HG03469 (cell line): Measurements from ENCODE around the gene CNTF.

Experiments used
- ATAC-seq: cut with Tn5 transposase; IDR thresholded peaks from one replicate; pipeline ENCODE4 v1.9.1; 2021; ENCODE audit warnings: mild to moderate bottlenecking, moderate library complexity, moderate number of reproducible peaks; ENCODE audit not compliant: unreplicated experiment

Gene CNTF

GRCh38 chr11:58606930-58607714 is 15.3 kb upstream of the CNTF start:
- ATAC-seq: no peak

DNA sequence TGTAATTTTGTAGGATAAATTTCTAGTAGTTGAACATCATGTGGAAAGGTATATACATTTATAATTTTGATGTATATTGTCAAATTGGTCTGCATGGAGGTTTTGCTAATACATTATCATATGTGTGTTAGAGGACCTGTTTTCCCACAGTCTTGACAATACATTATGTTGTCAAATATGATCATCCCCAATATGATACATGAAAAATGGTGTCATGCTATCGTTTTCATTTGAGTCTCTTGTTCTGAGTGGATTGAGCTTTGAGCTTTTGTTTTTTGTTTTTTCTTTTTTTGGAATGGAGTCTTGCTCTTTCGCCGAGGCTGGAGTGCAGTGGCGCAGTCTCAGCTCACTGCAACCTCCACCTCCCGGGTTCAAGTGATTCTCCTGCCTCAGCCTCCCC is 14.1 kb upstream of the CNTF start:
- no peak for ATAC-seq

- ATAC-seq: no peak
Measured at GRCh38 chr11:58609723-58610122, 12.7 kb upstream of the CNTF start.

DNA sequence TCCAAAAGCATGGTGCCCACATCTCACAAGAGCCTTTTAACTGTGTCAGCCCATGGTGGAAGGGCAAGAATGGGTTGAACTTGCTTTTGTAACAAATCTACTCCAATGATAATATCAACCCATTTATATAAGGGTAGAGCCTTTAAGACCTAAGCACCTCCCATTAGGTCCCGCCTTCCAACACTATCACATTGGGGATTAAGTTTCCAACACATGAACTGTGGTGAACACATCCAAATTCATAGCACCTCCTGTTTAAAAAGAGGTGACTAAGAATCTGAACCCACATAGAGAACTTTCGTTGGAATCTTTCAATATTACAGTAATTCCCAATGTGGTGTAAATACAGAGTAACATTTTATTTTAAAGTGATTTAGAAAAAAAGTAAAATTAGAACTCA is 9.2 kb upstream of the CNTF start:
- no peak for ATAC-seq

- no peak for ATAC-seq
Measured at GRCh38 chr11:58615559-58615958, 6.9 kb upstream of the CNTF start.

- ATAC-seq: no peak
Measured at GRCh38 chr11:58616594-58616993, 5.9 kb upstream of the CNTF start.

- ATAC-seq: no peak
Measured at GRCh38 chr11:58617976-58618557, 4.4 kb upstream of the CNTF start.

GRCh38 chr11:58621586-58622262 is 741 bp upstream of the CNTF start:
- no peak for ATAC-seq

DNA sequence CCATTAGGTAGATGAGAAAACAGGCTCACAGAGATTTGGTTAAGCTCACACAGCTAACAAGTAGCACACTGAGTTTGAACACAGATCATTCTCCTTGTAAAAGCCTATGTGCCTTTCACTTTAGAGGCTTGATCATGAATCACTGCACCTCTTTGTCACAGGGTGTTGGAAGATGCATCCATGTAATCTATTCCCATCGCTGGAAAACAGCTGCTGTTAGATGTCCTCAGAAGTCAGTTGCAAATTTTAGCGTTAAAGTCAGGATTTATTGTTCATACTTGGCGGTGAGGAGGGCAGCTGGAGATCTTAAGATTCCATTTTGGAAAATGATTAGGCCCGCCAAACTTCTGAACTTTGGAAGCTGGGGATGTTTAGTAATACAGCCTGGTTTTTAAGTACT is 2.6 kb downstream of the CNTF start:
- no peak for ATAC-seq

- no peak for ATAC-seq
Measured at GRCh38 chr11:58625826-58626460, 3.5 kb downstream of the CNTF start.

DNA sequence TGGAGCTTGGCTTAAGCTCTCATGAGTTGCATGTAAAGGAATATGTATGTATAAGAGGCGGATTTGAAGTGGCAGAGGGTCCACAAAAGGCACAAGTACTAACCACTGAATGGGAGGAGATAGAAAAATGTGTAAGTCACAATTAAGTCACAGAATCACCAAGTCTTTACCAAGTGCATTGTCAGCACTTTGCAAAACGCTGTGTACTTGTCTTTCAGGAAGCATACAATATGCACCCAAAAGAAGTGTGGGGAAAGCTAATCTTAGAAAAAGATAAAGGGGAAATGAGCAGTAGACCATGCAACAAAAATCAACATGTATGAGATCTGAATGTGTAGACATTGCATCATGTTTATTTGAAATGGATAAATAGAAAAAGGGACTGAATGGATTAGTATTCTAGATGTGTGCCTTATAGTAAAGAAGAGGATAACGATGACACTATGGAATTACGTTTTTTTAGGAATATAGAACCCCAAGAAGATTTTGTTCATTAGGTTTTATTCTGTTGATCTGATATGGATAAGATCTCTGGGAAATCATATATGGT is 4.5 kb downstream of the CNTF start:
- ATAC-seq: no peak

DNA sequence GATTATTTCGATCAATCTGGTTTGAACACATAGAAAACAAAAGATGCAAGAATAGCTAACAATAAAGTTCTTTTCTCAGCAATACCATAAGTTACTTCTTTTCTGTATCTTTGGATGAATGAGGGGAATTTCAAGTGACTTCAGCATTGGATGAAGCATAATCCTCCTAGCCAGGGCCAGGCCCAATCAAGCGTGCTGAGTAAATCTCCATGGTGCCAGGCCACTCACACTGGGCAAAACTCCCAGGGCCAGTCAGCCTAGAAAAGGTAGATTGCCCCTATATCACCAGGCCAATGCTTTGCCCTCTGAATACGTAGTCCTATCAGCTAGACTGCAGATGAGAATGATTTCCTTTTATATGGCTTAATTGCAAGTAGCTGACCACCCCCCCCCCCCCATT is 6.0 kb downstream of the CNTF start:
- ATAC-seq: no peak

GRCh38 chr11:58629857-58630256 is 7.4 kb downstream of the CNTF start:
- no peak for ATAC-seq

DNA sequence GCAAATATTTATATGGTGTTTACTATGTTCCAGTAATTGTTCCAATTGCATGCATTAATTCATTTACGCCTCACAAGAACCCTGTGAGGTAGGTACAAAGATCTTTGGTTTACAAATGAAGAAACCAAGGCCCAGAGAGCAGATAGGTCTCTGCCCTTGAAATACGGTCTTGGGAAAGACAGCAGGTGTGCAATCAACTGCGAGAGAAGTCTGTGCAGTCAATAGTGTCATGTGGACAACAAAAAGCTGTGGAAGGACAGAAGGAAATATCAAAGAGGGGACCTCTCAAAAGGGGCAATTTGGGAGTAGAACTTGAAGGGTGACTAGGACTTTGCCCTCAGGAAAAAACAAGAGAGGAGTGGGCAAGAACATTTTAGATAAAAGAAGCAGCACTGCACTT is 8.9 kb downstream of the CNTF start:
- no peak for ATAC-seq

- ATAC-seq: no peak
Measured at GRCh38 chr11:58632510-58632909, 10.0 kb downstream of the CNTF start.

- ATAC-seq: no peak
Measured at GRCh38 chr11:58636587-58636986, 14.1 kb downstream of the CNTF start.

DNA sequence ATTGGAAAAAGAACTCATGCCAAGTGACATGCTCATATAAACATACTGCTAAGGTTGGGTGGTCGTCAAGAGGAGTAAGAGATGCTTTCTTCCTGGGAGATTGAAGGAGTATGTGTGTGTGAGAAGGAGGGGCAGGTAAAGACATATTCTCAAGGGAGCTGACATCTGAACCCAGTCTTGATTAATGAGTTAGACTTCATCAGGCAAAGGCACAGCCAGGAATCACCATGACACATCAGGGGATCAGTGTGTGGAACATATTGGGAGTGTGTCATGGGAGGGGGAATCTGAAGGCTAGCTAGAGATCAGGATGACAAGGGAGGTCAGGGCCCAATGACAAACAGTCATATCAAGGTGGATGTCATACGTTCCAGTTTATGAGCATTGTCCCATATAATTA is 14.9 kb downstream of the CNTF start:
- ATAC-seq: no peak

GRCh38 chr11:58639103-58639502 is 16.6 kb downstream of the CNTF start:
- no peak for ATAC-seq

DNA sequence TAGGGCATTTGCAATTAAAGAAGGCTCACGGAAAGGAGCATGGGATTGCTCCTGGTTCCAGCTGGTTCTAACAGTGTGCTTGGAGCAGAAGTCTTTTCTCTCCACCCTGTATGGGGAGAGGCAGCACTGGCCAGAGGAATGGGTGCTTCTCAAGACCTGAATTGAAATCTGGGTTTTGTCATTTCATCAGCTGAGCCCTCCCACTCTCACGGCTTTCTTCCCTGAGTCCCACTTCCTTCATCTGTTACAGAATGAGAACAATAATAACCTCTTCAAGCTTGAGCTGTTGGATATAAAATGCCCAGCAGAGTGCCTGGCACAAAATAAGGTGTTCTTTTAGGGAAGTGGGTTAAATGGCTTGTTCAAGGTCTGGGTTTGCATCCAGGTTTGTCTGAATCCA is 17.2 kb downstream of the CNTF start:
- no peak for ATAC-seq

DNA sequence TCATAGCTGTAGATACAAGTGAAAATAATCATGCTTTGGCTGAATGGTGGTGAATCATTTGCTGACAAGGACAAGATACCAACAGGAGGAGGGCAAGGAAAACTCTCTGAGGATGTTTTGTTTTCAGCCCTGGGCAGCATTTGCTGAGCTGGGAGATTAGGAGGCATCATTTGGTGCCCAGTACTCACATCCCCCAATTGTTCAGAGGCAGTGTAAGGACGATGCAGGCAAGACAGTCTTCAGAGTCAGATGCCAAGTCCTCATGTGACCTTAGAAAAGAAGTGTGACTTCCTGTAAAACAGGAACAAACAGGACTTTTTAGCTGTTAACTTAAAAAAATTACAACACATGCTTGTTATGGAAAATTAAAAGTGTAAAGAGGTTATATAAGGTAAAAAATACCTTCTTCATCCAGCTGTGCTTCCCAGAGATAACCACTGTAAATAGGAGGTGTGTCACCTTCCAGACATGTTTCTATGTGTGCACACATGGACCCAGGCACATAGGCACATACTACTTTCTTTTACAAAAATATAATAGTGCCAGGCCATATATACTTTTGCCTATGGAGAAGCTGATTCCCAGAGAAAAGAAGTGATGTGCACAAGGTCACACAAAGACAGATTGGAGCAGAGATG is 18.0 kb downstream of the CNTF start:
- ATAC-seq: no peak

- no peak for ATAC-seq
Measured at GRCh38 chr11:58641341-58641740, 18.9 kb downstream of the CNTF start.
